Testis (tissue), 3 donors: ENCODE results near the gene PIP4K2A. TPM values are rescaled to one million over a fixed set of nuclear protein-coding genes. Genes with fewer than 3 reads are reported as not detected.

Experiments used
- DNase-seq: peaks from one replicate; pipeline ENCODE4 v3.0.0-alpha.2; 2019
- H3K27ac ChIP-seq, 2 donors: fragments of 200-600 bp; sonication (generic); one replicate each; pipeline ENCODE4 v1.5.1; 2019
- H3K27me3 ChIP-seq: fragments of 200-600 bp; sonication (generic); one replicate; pipeline ENCODE4 v1.5.1; 2019
- H3K36me3 ChIP-seq: fragments of 200-600 bp; sonication (generic); one replicate; pipeline ENCODE4 v1.5.1; 2017; ENCODE audit warnings: low read depth; ENCODE audit errors: missing control alignments
- H3K4me1 ChIP-seq: fragments of 200-600 bp; sonication (generic); one replicate; pipeline ENCODE4 v1.5.1; 2019
- H3K4me3 ChIP-seq, 2 donors: fragments of 200-600 bp; sonication (generic); one replicate each; pipeline ENCODE4 v1.5.1; 2017 to 2019
- H3K9me3 ChIP-seq: fragments of 200-600 bp; sonication (generic); one replicate; pipeline ENCODE4 v1.5.1; 2017
- POLR2A ChIP-seq: fragments of 450-650 bp; IDR thresholded peaks from one replicate; pipeline ENCODE4 v1.6.1; 2017; ENCODE audit warnings: antibody characterized with exemption, mild to moderate bottlenecking, moderate library complexity
- WGBS, 2 donors: methylation state at CpG; one replicate each; pipeline ENCODE4 v1.1.5; 2018; 5-methylcytosine and 5-hydroxymethylcytosine counted together
- intact Hi-C: fragments of 100-400 bp; cut with DNase I; formaldehyde crosslinking; loops from one replicate; pipeline ENCODE4 v1.15.1; 2023; ENCODE audit warnings: low total_unique reads
- polyA plus RNA-seq: library from polyadenylated mRNA; stranded (reverse); fragments of 350-450 nt; fragmentation: Illumina TruSeq; extraction: RNeasy Lipid Tissue Mini Kit (QIAGEN cat#74804); gene quantifications from one replicate; pipeline ENCODE4 v1.2.3, GENCODE V29; 2014; ENCODE audit warnings: low read depth, low replicate concordance; ENCODE audit not compliant: insufficient read depth
- total RNA-seq, 2 donors: library from RNA; depleted of rRNA; stranded (reverse); fragments of >200 nt; gene quantifications; one replicate each; pipeline ENCODE4 v1.2.3, GENCODE V29; 2016
- TF ChIP-seq, protein P1 (sequence below), 3 experiments: fragments of 450-650 bp in 2 of 3; fragments of 200-600 bp in 1 of 3; sonication (generic) in 1 of 3; IDR thresholded peaks; one replicate each; pipeline ENCODE4 v1.5.1; 2016 to 2019; ENCODE audit warnings: antibody characterized with exemption in 3 of 3, mild to moderate bottlenecking in 2 of 3, moderate library complexity in 1 of 3

Gene PIP4K2A
- total and polyA plus RNA-seq, 3 donors from 2014 or later = 12.6 to 26.0 (median 15.8) TPM

DNA sequence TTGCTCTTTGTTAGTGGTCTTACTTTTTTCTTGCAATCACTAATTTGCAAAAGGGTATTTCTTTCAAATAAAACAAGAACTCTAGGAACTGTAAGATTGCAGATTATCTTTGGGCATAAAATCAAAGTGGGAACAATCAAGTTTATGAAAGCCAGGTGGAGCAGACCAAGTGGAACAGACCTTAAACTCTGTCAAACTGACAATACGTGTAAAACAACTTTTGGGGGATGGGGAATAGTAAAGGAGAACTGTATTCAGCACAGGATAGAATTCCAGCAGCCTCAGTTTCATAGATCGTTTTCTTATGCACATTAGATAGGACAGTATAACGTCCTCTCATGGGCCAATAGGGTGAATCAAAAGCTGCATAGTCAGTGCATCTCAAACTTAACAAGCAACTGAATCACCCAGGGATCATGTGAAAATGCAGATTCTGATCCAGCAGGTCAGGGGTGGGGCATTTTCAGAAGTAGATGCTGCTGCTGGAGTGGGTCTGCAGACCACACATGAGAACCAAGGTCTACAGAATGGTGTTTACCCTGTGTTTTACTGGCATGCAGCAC, 120.7 kb downstream of the PIP4K2A start:
- DNase-seq = no peak
- 80 to 85% methylated on average over 3 of the region's 3 CpGs for WGBS, 2 donors
- Histone ChIP-seq H3K4me1 (no peaks in the 10 kb centered on the region), H3K27me3 (no peaks in the 10 kb centered on the region), H3K4me3 (no peak overlapping the region), H3K36me3 (no peaks in the 10 kb centered on the region), H3K27ac (no peak overlapping the region), H3K9me3 (no peaks in the 10 kb centered on the region)
- intact Hi-C loops = no loop called here
- TF ChIP-seq POLR2A = no peak
- TF ChIP-seq, protein P1, sequence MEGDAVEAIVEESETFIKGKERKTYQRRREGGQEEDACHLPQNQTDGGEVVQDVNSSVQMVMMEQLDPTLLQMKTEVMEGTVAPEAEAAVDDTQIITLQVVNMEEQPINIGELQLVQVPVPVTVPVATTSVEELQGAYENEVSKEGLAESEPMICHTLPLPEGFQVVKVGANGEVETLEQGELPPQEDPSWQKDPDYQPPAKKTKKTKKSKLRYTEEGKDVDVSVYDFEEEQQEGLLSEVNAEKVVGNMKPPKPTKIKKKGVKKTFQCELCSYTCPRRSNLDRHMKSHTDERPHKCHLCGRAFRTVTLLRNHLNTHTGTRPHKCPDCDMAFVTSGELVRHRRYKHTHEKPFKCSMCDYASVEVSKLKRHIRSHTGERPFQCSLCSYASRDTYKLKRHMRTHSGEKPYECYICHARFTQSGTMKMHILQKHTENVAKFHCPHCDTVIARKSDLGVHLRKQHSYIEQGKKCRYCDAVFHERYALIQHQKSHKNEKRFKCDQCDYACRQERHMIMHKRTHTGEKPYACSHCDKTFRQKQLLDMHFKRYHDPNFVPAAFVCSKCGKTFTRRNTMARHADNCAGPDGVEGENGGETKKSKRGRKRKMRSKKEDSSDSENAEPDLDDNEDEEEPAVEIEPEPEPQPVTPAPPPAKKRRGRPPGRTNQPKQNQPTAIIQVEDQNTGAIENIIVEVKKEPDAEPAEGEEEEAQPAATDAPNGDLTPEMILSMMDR (IDR thresholded peaks at IDR 0.05) = no peak

DNA sequence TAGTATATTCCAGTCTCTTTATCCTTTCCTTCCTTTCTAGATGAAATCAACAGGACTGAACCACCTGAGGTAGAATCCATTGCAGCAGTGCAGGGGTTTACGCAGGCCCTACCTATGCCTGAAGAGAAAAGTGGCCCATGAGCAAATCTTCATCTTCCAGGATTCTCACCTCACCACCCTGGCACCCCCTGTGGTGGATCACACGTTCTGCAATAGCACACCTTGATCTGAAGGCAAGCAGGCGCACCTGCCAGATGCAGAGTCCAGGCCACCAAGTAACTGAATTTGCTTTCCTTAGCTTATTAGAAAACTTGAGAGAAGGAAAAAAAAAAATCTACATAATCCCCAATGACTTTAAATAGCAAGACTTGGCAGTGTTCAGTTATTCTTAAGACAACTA, 121.4 kb downstream of the PIP4K2A start:
- H3K9me3 ChIP-seq = no peaks in the 10 kb centered on the region
- H3K4me1 ChIP-seq = no peaks in the 10 kb centered on the region
- no peak for DNase-seq
- intact Hi-C loops = no loop called here
- TF ChIP-seq, protein P1 (IDR thresholded peaks at IDR 0.05) = no peak
- TF ChIP-seq POLR2A = no peak
- H3K4me3 ChIP-seq = no peak overlapping the region
- H3K36me3 ChIP-seq = no peaks in the 10 kb centered on the region
- H3K27ac ChIP-seq = no peak overlapping the region
- WGBS, 2 donors = 85 to 95% methylated on average over 3 of the region's 3 CpGs
- H3K27me3 ChIP-seq = no peaks in the 10 kb centered on the region

DNA sequence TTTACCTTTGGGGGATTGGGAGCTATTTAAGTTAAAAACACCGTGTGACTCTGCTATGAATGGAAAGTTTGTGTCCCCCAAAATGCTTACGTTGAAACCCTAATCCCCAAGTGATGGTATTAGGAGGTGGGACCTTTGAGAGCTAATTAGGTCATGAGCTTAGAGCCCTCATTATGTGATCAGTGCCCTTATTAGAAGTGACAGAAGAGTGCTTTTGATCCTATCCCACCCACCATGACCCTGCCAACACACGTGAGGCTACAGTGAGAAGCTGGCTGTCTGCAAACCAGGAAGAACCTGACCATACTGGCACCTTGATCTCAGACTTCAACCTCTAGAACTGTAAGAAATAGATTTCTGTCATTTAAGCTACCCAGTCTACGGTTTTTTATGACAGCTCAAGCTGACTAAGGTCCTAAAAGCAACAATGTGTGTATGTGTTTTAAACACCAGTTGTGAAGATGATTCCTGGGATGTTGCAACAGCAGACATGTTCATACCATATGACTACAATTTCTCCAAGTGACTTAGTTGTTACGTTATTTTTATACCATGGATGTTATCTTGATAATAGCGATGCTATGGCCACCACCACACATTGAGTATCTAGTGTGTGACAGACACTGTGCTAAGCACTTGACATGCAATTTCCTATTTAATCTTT, 124.4 kb downstream of the PIP4K2A start:
- H3K27me3 ChIP-seq = no peaks in the 10 kb centered on the region
- no peak for DNase-seq
- no peak overlapping the region for H3K4me3 ChIP-seq
- no peak for TF ChIP-seq POLR2A
- TF ChIP-seq, protein P1 (IDR thresholded peaks at IDR 0.05) = no peak
- intact Hi-C loops = no loop called here
- no peaks in the 10 kb centered on the region for H3K4me1 ChIP-seq
- H3K9me3 ChIP-seq = no peaks in the 10 kb centered on the region
- WGBS, 2 donors = 83 to 88% methylated on average over 6 of the region's 6 CpGs
- no peak overlapping the region for H3K27ac ChIP-seq
- H3K36me3 ChIP-seq = no peaks in the 10 kb centered on the region

DNA sequence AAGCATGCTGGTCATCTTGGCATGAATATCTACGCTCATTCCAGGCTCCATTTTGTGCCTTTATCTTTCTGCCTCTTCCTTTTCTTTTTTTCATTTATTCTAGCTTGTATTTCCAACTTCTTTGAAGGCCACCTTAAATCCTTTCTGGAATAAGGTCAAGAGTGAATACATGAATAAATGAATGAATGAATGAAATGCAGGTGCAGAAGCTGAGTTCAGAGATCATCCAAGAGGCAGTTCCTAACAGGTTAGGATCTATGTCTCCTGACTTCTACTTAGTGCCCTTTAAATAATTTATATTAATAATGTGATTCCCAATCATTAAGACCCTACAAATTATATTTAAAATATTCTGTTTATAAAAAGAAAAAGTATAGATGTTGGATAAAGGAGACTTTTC, 125.9 kb downstream of the PIP4K2A start:
- no peak for DNase-seq
- no peak overlapping the region for H3K4me3 ChIP-seq
- no peaks in the 10 kb centered on the region for H3K27me3 ChIP-seq
- no peak overlapping the region for H3K27ac ChIP-seq
- TF ChIP-seq, protein P1 (IDR thresholded peaks at IDR 0.05) = no peak
- no peak for TF ChIP-seq POLR2A
- no peaks in the 10 kb centered on the region for H3K36me3 ChIP-seq
- no peaks in the 10 kb centered on the region for H3K4me1 ChIP-seq
- H3K9me3 ChIP-seq = no peaks in the 10 kb centered on the region
- 100% methylated on average over 1 of the region's 1 CpG for WGBS, 2 donors
- intact Hi-C loops = no loop called here

DNA sequence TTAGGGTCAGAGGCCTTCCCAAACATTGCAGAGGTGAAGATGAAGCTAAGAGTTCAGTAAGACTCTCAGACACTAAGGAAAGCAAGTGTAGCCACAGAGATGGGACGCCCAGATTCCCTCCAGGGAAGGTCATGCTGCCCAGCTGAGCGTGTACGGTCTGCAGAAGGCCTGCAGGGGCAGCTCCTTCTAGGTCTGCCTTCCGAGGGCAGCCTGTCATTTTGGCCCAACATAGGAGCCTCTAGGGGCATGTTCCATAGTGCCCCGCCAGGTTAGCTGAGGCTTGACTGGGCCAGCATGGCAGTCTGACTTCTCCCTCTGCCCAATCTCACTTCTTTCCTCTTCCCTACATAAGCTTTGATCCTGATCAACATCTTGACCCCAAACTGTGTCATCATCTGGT, 130.7 kb downstream of the PIP4K2A start:
- intact Hi-C loops = no loop called here

More for the DNA sequence above, 130.7 kb downstream of the PIP4K2A start:
- DNase-seq = no peak
- no peaks in the 10 kb centered on the region for H3K36me3 ChIP-seq
- no peaks in the 10 kb centered on the region for H3K27me3 ChIP-seq
- no peak overlapping the region for H3K4me3 ChIP-seq
- H3K4me1 ChIP-seq = no peaks in the 10 kb centered on the region
- TF ChIP-seq, protein P1 (IDR thresholded peaks at IDR 0.05) = no peak
- WGBS, 2 donors = 93 to 100% methylated on average over 1 to 5 of the region's 5 CpGs
- H3K27ac ChIP-seq = no peak overlapping the region
- no peaks in the 10 kb centered on the region for H3K9me3 ChIP-seq
